Measurements from ENCODE around the gene IL18BP.

The IL18BP gene

GRCh38 chr11:72012897-72013721, 14.4 kb downstream of the IL18BP start:
- DNase-seq (ENCODE audit: low read depth): no peak

- DNase-seq (ENCODE audit: low read depth): no peak
These were observed 15.3 kb downstream of the IL18BP start for GRCh38 chr11:72013765-72014711.

DNA sequence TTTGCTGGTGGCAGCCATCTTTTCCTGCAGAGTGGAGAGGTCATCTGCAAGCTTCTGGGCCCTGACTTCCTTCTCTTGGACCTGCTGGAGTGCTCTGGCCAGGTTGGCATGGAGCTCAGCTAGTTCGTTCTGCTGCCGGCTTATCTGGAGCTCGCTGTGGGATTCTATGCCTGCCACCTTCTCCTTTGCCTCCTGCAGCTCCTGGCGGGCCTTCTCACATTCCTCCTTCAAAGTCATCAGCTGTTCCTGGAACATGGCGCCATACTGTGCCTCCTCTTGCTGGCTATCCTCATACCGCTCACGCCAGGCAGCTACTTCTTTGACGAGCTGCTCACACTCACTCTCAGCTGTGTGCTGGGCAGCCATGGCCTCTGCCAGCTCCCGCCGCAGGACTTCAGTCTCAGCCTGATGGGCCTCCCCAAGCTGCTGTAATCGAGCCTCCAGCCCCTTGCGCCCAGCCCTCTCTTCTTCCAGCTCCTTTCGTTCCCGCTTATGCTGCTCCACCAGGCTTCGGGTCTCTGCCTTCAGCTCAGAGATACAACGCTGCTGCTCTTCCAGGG, 16.1 kb downstream of the IL18BP start:
- no peak for DNase-seq (ENCODE audit: low read depth)

GRCh38 chr11:72015511-72016061, 16.9 kb downstream of the IL18BP start:
- DNase-seq (ENCODE audit: low read depth): no peak

GRCh38 chr11:72018171-72018570, 19.5 kb downstream of the IL18BP start:
- no peak for DNase-seq (ENCODE audit: low read depth)

- no peak for DNase-seq (ENCODE audit: low read depth)
These were observed 24.6 kb downstream of the IL18BP start for GRCh38 chr11:72023335-72023734.

- no peak for DNase-seq (ENCODE audit: low read depth)
These were observed 25.5 kb downstream of the IL18BP start for GRCh38 chr11:72024069-72024754.

GRCh38 chr11:72026090-72026489, 27.4 kb downstream of the IL18BP start:
- no peak for DNase-seq (ENCODE audit: low read depth)

GRCh38 chr11:72030472-72031045, 31.9 kb downstream of the IL18BP start:
- DNase-seq (ENCODE audit: low read depth): no peak

DNA sequence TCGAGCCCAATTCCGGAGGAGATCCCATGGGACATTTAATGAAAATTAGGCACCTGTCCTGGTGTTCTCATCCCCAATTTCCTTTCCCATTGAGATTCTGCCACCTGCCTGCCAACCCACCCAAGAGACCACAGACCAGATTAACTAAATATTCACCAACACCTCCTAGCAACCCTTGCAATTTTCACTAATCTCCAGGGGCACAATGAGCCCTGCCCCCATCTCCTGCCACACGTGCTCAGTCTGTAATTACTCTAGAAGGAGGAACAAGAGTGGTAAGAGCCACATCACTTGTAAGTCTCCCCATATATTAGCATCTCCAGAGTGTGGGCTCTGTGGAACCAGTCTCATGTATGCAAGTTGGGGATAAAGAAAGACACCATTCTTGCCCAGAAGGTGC, 38.0 kb downstream of the IL18BP start:
- DNase-seq (ENCODE audit: low read depth): no peak

GRCh38 chr11:72037554-72038311, 39.0 kb downstream of the IL18BP start:
- DNase-seq (ENCODE audit: low read depth): no peak

DNA sequence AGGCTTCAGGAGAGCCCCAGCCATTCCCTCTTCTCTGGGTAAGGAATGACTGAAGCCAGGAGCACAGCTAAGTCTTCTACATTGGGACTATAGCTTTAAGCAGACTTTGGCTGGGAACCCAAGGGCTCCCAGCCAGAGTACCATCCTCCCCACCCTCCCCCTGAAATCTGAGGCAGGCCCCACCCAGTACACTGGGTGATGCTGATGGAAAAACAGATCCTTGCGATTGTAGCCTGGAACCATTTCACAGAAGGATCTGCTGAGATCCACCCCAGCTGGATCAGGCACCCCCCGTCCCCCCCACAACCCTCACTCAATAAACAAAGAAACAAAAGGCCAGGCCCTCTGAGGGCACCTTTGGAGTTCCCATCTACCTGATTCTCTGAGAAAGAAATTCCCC, 39.8 kb downstream of the IL18BP start:
- DNase-seq (ENCODE audit: low read depth): no peak

DNA sequence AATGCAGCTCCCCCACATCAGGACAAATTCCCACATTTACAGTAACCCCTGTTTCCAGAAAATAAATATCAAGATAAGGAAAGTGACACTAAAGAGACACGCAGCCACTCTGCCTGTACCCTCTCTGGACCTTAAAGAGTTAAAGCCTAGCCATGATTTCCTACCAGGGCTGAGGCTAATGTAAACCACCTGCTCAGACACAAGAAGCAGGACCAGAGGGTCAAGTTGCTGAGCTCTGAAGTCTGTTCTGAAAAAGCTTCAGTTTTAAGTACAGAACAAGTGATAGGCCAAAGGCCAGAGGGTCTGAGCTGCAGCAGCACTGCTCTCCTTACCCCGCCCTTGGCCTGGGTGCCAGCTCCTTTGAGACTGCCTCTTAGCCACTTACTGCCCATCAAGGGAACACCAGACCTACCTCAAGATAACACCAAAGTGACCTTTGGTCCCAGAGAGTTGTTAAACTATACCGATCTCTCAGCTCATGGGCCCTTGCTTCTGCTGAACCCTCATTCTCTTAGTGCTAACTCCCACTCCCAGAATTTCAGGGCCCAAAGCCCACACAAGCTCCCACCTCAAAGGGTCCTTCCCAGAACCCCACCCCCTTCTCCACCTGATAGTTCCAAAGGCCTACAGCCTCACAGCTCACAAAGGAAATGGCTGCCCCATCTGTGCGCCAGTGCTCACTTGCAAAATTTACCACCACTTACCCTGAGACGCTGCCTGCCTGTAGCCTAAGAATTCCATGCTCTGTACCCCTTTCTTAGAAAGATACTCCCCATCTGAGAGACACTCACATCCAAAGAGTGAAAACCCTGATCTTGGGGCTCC, 40.5 kb downstream of the IL18BP start:
- no peak for DNase-seq (ENCODE audit: low read depth)

GRCh38 chr11:72039856-72040401, 41.2 kb downstream of the IL18BP start:
- no peak for DNase-seq (ENCODE audit: low read depth)

DNA sequence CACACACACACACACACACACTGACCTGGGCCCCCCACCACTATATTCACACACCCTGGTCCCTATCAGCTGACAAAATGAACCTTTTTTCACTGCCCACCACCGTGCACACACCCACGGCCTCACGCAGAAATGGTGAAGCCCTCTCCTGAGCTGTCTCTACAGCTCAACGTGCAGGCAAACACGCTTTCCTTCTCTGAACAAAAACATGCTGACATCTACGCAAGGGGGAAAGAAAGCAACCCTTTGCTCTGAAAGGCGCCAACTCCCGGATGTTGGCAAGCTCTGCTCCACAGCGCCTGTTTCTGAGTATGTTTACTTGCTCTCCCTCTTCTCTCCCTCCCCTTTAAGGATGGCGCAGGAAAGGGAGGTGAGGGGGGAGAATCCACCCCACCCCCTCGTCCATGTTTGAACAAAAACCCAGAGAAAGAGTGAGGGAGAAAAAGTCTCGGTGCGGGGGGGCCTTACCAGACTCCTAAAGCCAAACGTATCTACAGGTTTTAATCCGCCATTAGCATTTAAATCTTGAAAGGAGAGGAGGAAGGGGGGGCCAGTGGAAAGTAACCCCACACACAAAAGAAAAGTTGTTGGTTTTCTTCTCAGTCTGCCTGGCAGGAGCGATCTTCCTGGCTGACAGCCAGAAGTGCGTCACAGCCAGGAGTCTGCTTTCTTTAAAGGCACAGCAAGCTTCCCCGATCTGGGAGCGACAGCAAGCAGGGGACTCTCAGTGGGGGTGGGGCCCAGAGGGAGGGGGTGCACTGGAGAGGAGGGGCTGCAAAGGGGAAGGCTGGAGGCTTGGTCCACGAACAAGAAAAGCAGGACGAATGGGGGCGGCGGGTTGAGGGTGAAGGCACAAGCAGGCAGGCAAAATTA, 42.0 kb downstream of the IL18BP start:
- DNase-seq (ENCODE audit: low read depth): peak; percentile 60

DNA sequence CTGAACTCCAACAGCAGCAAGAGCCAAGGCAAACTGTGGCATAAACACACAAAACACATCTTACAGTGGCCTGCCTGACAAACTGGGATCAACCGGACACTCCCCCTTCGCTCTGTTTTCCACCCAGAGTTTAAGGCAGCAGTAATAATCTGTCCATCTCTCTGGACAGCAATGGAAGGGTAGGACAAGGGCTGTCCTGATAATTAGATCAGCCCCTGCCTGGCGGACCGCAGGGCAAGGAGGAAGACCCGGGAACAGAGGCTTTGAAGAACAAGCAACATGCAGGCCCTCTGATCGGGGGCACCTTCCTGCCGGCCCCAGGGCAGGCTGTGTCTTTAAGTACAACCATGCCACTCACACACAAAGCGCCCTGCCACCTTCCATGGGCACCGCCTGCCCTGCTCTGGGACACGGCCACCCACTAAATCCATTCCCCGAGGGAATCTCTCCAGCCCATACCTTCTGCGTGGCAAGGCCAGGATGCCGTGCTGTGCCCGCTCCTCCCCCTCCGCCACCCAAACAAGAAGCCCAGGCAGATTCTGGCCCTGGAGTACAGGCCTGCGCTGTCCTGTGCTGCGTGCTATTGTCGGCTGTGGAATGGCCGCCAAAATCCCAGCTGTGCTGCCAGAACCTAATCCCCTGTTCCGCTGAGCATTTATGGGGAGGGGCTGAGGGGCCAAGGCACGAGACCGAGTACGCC, 42.8 kb downstream of the IL18BP start:
- peak; percentile 15 for DNase-seq (ENCODE audit: low read depth)

DNA sequence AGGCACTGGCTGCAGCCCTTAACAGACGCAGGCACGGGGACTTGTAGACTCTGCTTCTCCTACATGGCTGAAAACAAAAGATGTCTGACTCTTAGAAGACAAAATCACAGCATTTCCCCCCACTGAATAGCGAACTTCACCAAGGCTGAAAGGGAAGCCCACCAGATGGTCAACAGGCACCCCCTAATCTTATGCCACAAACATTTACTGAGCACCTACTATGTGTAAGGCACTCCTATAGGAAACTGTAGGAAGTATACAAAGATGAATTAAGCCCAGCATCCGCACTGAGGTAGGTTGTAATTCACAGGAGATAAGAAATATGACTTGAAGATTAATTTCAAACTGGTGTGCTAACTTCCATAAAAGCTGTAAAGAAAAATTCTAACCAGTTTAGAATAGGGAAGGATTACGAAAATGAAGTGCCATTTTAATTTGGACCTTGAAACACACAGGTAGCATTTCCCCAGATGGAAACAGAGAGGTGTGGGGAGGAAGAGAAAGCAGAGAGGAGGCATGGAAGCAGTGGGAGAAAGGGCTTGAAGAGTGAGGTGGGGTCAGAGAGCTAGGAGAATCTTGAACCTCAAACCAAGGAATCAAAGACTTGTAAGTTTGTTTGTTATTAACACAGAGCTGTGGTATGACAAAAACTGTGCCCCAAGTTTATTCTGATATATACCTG, 43.5 kb downstream of the IL18BP start:
- DNase-seq (ENCODE audit: low read depth): no peak
